Parathyroid adenoma (tissue), 2 donors: Measurements from ENCODE around the gene PROX2.

Experiments
- H2AFZ ChIP-seq: fragments of 300-600 bp; sonication (generic); one replicate; pipeline ENCODE4 v1.7.0; 2017; ENCODE audit warnings: antibody characterized with exemption, mild to moderate bottlenecking
- H3K27ac ChIP-seq: fragments of 300-600 bp; sonication (generic); one replicate; pipeline ENCODE4 v1.7.0; 2017
- H3K27me3 ChIP-seq: fragments of 300-600 bp; sonication (generic); one replicate; pipeline ENCODE4 v1.7.0; 2017; ENCODE audit warnings: low read length; ENCODE audit not compliant: control insufficient read depth, insufficient read depth
- H3K36me3 ChIP-seq: fragments of 300-600 bp; sonication (generic); one replicate; pipeline ENCODE4 v1.7.0; 2017; ENCODE audit warnings: low read length; ENCODE audit not compliant: control insufficient read depth, insufficient read depth
- H3K4me1 ChIP-seq: fragments of 300-600 bp; sonication (generic); one replicate; pipeline ENCODE4 v1.7.0; 2017; ENCODE audit warnings: control low read depth
- H3K4me2 ChIP-seq: fragments of 300-600 bp; sonication (generic); one replicate; pipeline ENCODE4 v1.7.0; 2017; ENCODE audit warnings: low read length
- H3K4me3 ChIP-seq: fragments of 300-600 bp; sonication (generic); one replicate; pipeline ENCODE4 v1.7.0; 2017; ENCODE audit warnings: low read depth, low read length
- H3K79me2 ChIP-seq: fragments of 300-600 bp; sonication (generic); one replicate; pipeline ENCODE4 v1.7.0; 2017; ENCODE audit warnings: control low read depth
- H3K9ac ChIP-seq: fragments of 300-600 bp; sonication (generic); one replicate; pipeline ENCODE4 v1.7.0; 2017; ENCODE audit warnings: mild to moderate bottlenecking
- H3K9me3 ChIP-seq: fragments of 300-600 bp; sonication (generic); one replicate; pipeline ENCODE4 v1.7.0; 2017; ENCODE audit warnings: low read length; ENCODE audit not compliant: control insufficient read depth
- TF ChIP-seq, protein P1 (sequence below): fragments of 300-600 bp; sonication (generic); IDR thresholded peaks from one replicate; pipeline ENCODE4 v1.7.0; 2017; ENCODE audit warnings: antibody characterized with exemption, mild to moderate bottlenecking
- donor health status: primary hyperparathyroidism.

PROX2 gene

DNA sequence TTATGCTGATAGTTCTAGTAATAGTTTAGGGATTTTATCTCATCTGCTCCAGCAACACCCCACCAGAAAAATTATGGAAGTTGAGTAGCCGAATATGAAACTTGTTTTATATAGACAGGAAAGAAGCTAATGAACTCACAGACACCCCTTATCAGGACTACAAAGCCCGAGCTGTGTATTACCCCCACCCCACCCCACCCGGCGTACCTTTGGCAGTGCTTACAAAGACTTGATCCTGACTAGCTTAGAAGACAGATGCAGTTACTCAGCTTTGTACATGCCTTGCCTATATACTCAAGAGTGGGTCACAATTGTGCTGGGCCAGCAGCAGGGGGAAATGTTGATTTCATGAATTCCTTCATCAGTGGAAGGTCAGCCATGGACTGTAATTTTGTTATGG, 22.4 kb downstream of the PROX2 start:
- Histone ChIP-seq H3K27ac (no peak overlapping the region), H3K79me2 (no peaks in the 10 kb centered on the region), H3K36me3 (no peaks in the 10 kb centered on the region), H3K27me3 (no peaks in the 10 kb centered on the region), H3K9ac (no peak overlapping the region), H3K4me1 (no peaks in the 10 kb centered on the region), H3K4me2 (no peak overlapping the region), H3K4me3 (no peak overlapping the region), H2AFZ (no peak overlapping the region), H3K9me3 (no peaks in the 10 kb centered on the region)
- TF ChIP-seq, protein P1, sequence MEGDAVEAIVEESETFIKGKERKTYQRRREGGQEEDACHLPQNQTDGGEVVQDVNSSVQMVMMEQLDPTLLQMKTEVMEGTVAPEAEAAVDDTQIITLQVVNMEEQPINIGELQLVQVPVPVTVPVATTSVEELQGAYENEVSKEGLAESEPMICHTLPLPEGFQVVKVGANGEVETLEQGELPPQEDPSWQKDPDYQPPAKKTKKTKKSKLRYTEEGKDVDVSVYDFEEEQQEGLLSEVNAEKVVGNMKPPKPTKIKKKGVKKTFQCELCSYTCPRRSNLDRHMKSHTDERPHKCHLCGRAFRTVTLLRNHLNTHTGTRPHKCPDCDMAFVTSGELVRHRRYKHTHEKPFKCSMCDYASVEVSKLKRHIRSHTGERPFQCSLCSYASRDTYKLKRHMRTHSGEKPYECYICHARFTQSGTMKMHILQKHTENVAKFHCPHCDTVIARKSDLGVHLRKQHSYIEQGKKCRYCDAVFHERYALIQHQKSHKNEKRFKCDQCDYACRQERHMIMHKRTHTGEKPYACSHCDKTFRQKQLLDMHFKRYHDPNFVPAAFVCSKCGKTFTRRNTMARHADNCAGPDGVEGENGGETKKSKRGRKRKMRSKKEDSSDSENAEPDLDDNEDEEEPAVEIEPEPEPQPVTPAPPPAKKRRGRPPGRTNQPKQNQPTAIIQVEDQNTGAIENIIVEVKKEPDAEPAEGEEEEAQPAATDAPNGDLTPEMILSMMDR = no peak

DNA sequence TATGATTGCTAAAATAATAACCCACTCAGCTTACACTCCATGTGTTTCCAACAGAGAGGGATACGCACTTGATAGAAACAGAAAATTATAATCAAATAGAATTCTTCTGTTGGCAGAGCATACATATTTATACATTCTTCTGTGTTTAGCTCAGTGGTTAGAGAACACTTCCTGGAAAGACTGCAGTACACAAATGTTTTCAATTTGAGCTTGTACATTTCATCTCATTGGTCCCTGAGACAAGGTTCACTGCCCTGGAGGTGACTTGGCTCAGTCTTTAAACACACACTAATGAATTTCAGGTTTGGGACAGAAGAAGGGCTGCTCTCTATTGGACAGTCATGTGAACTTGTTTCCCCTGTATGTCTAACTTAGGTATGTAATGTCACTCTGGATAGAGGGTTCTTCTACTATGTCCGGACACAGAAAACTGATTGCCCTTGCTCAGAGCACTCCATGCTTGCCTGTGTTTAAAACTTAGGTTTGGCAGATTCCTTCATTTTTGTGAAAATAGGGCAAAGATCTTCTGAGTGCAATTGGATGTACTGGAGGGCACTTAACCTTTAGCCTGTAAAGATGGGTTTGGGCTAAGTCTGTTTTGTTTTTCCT, 22.9 kb downstream of the PROX2 start:
- TF ChIP-seq, protein P1 = no peak
- Histone ChIP-seq H3K79me2 (no peaks in the 10 kb centered on the region), H3K9me3 (no peaks in the 10 kb centered on the region), H3K9ac (no peak overlapping the region), H2AFZ (no peak overlapping the region), H3K27me3 (no peaks in the 10 kb centered on the region), H3K27ac (no peak overlapping the region), H3K4me2 (no peak overlapping the region), H3K36me3 (no peaks in the 10 kb centered on the region), H3K4me3 (no peak overlapping the region), H3K4me1 (no peaks in the 10 kb centered on the region)

DNA sequence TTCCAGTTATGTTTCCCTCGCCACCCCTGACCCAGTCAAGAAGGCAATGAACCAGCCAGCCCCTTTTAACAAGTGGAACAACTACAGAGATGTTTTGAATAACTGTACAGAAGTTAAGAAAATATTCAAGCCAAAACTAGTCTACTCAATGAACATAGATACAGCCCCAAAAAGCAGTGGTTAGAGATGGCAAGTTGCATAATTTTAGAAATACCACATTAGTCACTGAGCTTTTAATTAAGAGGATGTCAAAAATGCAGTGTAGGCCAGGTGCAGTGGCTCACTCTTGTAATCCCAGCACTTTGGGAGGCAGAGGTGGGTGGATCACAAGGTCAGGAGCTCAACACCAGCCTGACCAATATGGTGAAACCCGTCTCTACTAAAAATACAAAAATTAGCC, 27.2 kb downstream of the PROX2 start:
- Histone ChIP-seq H3K79me2 (no peaks in the 10 kb centered on the region), H3K36me3 (no peaks in the 10 kb centered on the region), H3K9ac (no peak overlapping the region), H3K4me3 (no peak overlapping the region), H3K27me3 (no peaks in the 10 kb centered on the region), H3K4me2 (no peak overlapping the region), H3K27ac (no peak overlapping the region), H3K9me3 (no peaks in the 10 kb centered on the region), H3K4me1 (no peaks in the 10 kb centered on the region), H2AFZ (no peak overlapping the region)
- TF ChIP-seq, protein P1 = no peak

DNA sequence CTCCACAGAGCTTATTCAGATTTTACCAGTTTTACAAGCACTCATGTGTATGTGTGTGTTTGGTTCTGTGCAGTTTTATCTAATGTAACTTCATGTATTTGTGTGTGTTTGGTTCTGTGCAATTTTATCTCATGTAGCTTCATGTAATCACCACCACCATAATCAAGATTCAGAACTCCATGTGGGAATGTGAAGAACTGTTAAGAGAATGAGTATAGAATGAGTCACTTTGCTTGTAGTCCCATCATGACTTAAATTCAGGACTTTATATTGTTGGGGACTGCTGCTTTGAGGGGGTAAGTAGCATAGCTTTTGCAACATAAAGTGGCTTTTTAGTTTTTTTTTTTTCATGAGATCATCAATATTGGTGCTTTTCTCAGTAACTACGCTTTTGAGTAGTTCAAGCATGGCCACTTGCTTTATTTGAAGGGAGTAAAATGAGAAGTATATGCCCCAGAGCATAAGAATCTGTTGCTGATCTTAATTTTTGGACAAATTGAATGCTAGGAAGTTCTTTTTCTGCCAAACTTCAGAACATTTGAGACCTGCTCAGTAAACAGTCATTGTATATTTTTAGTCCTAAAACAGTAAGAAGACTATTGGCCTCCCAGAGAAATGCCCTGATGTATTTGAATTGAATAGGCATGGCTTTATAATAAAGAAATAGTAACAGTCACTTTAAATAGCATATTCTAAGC, 28.8 kb downstream of the PROX2 start:
- Histone ChIP-seq H3K79me2 (no peaks in the 10 kb centered on the region), H3K4me1 (no peaks in the 10 kb centered on the region), H3K27ac (no peak overlapping the region), H3K4me2 (no peak overlapping the region), H3K9me3 (no peaks in the 10 kb centered on the region), H2AFZ (no peak overlapping the region), H3K27me3 (no peaks in the 10 kb centered on the region), H3K36me3 (no peaks in the 10 kb centered on the region), H3K9ac (no peak overlapping the region), H3K4me3 (no peak overlapping the region)
- TF ChIP-seq, protein P1 = no peak

DNA sequence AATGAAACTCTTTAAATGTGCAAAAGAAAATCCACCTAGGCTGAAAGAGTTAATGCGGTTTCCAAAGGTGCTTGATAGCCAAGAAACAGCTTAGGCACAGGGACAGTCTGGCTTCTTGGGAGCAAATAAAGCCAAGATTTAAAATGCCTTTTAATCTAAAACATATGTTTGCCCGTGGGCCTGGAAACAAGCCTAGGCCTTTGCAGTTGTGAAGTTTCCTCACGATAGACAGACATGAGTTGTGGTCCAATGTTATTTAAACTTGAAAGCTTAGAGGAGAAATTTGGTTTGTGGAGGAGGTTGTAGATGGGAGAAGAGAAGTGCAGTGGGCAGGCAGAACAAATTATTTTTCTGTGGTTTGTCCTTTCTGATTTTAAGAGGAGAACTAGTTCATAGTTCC, 29.8 kb downstream of the PROX2 start:
- no peaks in the 10 kb centered on the region for H3K4me1 ChIP-seq
- H3K27ac ChIP-seq = no peak overlapping the region

More for the DNA sequence above, 29.8 kb downstream of the PROX2 start:
- Histone ChIP-seq H3K9me3 (no peaks in the 10 kb centered on the region), H3K9ac (no peak overlapping the region), H3K79me2 (no peaks in the 10 kb centered on the region), H3K4me2 (no peak overlapping the region), H3K27me3 (no peaks in the 10 kb centered on the region), H2AFZ (no peak overlapping the region), H3K4me3 (no peak overlapping the region), H3K36me3 (no peaks in the 10 kb centered on the region)
- TF ChIP-seq, protein P1 = no peak
